Stomach (tissue), 9 donors: Measurements from ENCODE around the gene PHLDB3. TPM values are rescaled to one million over a fixed set of nuclear protein-coding genes. Genes with fewer than 3 reads are reported as not detected.

Experiments
- DNase-seq, 2 donors: peaks; one replicate each; pipeline versions ENCODE4 v3.0.0 to v3.0.0-alpha.2; 2013 to 2019
- H3K27ac ChIP-seq, 5 donors: fragments of 200-600 bp in 4 of 5; sonication (generic) in 4 of 5; one replicate each; pipeline ENCODE4 v1.5.1; 2013 to 2019; ENCODE audit warnings: mild to moderate bottlenecking in 1 of 5, moderate library complexity in 1 of 5
- H3K27me3 ChIP-seq, 3 donors: fragments of 200-600 bp; sonication (generic); one replicate each; pipeline ENCODE4 v1.5.1; 2017 to 2019; ENCODE audit warnings: mixed run types in 1 of 3
- H3K36me3 ChIP-seq, 4 donors: fragments of 200-600 bp; sonication (generic); 1 replicate in 3 of 4; 2 replicates in 1 of 4; pipeline ENCODE4 v1.5.1; 2016 to 2019
- H3K4me1 ChIP-seq, 4 donors: fragments of 200-600 bp; sonication (generic); one replicate each; pipeline ENCODE4 v1.5.1; 2016 to 2019
- H3K4me3 ChIP-seq, 4 donors: fragments of 200-600 bp; sonication (generic) in 3 of 4; one replicate each; pipeline ENCODE4 v1.5.1; 2016 to 2019; ENCODE audit warnings: mild to moderate bottlenecking in 1 of 4
- H3K9me3 ChIP-seq, 4 donors: fragments of 200-600 bp; sonication (generic); one replicate each; pipeline ENCODE4 v1.5.1; 2016 to 2019
- EP300 ChIP-seq: sonication (generic); formaldehyde crosslinking; IDR thresholded peaks from one replicate; pipeline ENCODE4 v1.6.1; 2017; ENCODE audit warnings: antibody characterized with exemption
- POLR2A ChIP-seq, 4 donors: fragments of 450-650 bp; IDR thresholded peaks; one replicate each; pipeline ENCODE4 v1.6.1; 2016; ENCODE audit warnings: antibody characterized with exemption in 4 of 4, control low read depth in 2 of 4, mild to moderate bottlenecking in 1 of 4, moderate library complexity in 1 of 4
- POLR2AphosphoS5 ChIP-seq, 3 donors: sonication (generic); formaldehyde crosslinking; IDR thresholded peaks; one replicate each; pipeline ENCODE4 v1.6.1; 2016; ENCODE audit warnings: antibody characterized with exemption in 3 of 3
- WGBS, 5 donors: extraction: QIAGEN DNeasy Blood & Tissue Kit in 3 of 5; methylation state at CpG; one replicate each; pipeline versions ENCODE4 v1.1.5 to v1.1.7; 2013 to 2018; 5-methylcytosine and 5-hydroxymethylcytosine counted together
- intact Hi-C: fragments of 100-400 bp; cut with DNase I; formaldehyde crosslinking; loops from one replicate; pipeline ENCODE4 v1.15.1; 2023; ENCODE audit warnings: low total_unique reads
- polyA plus RNA-seq, 3 donors: library from polyadenylated mRNA; stranded (reverse); fragments of 200-250 nt; gene quantifications; one replicate each; pipeline ENCODE4 v1.2.3, GENCODE V29; 2013
- total RNA-seq, 5 donors: library from RNA; depleted of rRNA; stranded (reverse); fragments of >200 nt; gene quantifications; one replicate each; pipeline versions ENCODE4 v1.1.0 to v1.2.3, GENCODE V29; 2014 to 2016
- TF ChIP-seq, protein P1 (sequence below), 7 experiments: fragments of 450-650 bp in 4 of 7; fragments of 200-600 bp in 3 of 7; sonication (generic) in 3 of 7; IDR thresholded peaks; one replicate each; pipeline ENCODE4 v1.5.1; 2016 to 2019; ENCODE audit warnings: antibody characterized with exemption in 7 of 7, control low read depth in 2 of 7, mild to moderate bottlenecking in 1 of 7
- donor health status: healthy with polysubstance abuse.
- donor health status: Bipolar disorder and iron deficiency.
- donor health status: healthy.

PHLDB3 gene
- total and polyA plus RNA-seq, 8 donors: 2.0 to 55.3 (median 9.5) TPM; not detected in 1

DNA sequence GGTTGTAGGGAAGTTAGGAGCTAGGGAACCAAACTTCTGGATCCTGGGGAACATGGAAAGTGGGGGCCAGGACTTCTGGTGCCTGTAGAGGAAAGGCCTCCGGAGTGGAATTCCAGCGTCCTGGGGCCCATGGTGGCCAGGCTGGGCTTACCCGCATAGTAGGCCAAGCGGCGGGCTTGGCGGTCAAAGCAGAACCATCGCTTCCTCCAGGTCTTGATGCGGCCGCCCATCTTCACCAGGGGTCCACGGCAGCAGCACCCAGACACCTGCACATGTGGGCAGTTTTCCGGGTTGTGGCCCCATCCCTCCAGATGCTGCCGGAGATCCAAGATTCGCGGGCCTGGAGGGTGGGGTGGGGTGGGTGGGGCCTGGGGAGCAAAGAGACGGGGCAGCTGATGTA lies 25.3 kb downstream of the PHLDB3 start:
- Histone ChIP-seq H3K27ac (no peak overlapping the region), H3K4me3 (no peak overlapping the region), H3K4me1 (peaks cover 0 to 21% (median 10%) of the 10 kb centered on the region in 4 donors), H3K36me3 (peaks cover 0 to 25% (median 17%) of the 10 kb centered on the region in 4 donors), H3K27me3 (no peaks in the 10 kb centered on the region), H3K9me3 (no peaks in the 10 kb centered on the region)
- intact Hi-C loops: no loop called here
- WGBS, 5 donors: 89 to 96% (median 91%) methylated on average over 5 to 15 of the region's 15 CpGs
- TF ChIP-seq POLR2A (IDR thresholded peaks at IDR 0.05) (no peak), EP300 (no peak)
- TF ChIP-seq, protein P1, sequence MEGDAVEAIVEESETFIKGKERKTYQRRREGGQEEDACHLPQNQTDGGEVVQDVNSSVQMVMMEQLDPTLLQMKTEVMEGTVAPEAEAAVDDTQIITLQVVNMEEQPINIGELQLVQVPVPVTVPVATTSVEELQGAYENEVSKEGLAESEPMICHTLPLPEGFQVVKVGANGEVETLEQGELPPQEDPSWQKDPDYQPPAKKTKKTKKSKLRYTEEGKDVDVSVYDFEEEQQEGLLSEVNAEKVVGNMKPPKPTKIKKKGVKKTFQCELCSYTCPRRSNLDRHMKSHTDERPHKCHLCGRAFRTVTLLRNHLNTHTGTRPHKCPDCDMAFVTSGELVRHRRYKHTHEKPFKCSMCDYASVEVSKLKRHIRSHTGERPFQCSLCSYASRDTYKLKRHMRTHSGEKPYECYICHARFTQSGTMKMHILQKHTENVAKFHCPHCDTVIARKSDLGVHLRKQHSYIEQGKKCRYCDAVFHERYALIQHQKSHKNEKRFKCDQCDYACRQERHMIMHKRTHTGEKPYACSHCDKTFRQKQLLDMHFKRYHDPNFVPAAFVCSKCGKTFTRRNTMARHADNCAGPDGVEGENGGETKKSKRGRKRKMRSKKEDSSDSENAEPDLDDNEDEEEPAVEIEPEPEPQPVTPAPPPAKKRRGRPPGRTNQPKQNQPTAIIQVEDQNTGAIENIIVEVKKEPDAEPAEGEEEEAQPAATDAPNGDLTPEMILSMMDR (IDR thresholded peaks at IDR 0.05): no peak
- no peak for DNase-seq

DNA sequence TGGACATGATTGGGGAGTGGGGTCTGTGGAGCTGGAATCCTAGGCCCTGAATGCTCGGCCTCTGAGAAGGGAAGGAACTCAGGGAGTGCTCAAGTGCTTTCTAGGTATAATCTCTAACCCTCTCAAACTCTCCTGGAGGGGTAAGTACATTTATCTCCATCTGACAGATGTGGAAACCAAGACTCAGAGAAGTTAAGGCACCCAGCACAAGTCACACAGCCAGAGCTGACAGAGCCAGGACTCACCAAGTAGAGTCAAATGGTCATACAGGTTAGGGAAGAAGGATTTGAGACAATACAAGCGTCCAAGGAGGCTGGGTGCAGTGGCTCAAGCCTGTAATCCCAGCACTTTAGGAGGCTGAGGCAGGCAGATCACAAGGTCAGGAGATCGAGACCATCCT lies 26.2 kb downstream of the PHLDB3 start:
- Histone ChIP-seq H3K4me3 (no peak overlapping the region), H3K36me3 (peaks cover 0 to 25% (median 17%) of the 10 kb centered on the region in 4 donors), H3K4me1 (peaks cover 0 to 21% (median 10%) of the 10 kb centered on the region in 4 donors), H3K9me3 (no peaks in the 10 kb centered on the region), H3K27me3 (no peaks in the 10 kb centered on the region), H3K27ac (peak overlapping the region in 1 of 5 donors; percentile 8)
- intact Hi-C loops: no loop called here
- DNase-seq: no peak
- TF ChIP-seq, protein P1 (IDR thresholded peaks at IDR 0.05): no peak
- no peak for TF ChIP-seq EP300
- no peak for TF ChIP-seq POLR2A (IDR thresholded peaks at IDR 0.05)
- TF ChIP-seq POLR2AphosphoS5 (IDR thresholded peaks at IDR 0.05): no peak
- WGBS, 5 donors: 87 to 98% (median 94%) methylated on average over 3 of the region's 3 CpGs

DNA sequence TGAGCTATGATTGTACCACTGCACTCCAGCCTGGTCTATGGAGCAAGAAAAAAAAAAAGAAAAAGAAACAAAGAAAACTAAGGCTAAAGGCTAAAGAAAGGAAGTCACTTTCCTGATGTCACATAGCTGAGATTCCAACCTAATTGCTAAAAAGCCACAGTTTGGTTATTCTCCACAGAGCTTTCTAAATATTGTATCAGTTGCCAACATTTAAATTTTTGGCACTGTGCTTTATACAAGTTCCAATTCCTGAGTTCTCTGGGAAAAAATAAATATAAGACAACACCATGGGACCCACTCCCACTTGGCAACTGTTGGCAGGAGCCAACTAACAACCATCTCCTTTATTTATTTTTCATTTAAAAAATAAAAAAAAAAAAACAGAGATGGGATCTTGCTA lies 27.9 kb downstream of the PHLDB3 start:
- TF ChIP-seq POLR2AphosphoS5 (IDR thresholded peaks at IDR 0.05) (no peak), EP300 (no peak), POLR2A (IDR thresholded peaks at IDR 0.05) (no peak)
- TF ChIP-seq, protein P1 (IDR thresholded peaks at IDR 0.05): no peak
- Histone ChIP-seq H3K4me3 (no peak overlapping the region), H3K27ac (peak overlapping the region in 3 of 5 donors; percentile 70 to 86 (median 83)), H3K27me3 (no peaks in the 10 kb centered on the region), H3K36me3 (peaks cover 0 to 24% (median 13%) of the 10 kb centered on the region in 4 donors), H3K9me3 (no peaks in the 10 kb centered on the region), H3K4me1 (peaks cover 0 to 21% (median 10%) of the 10 kb centered on the region in 4 donors)
- intact Hi-C loops: no loop called here
- DNase-seq: peak in 1 of 2 donors; percentile 46

DNA sequence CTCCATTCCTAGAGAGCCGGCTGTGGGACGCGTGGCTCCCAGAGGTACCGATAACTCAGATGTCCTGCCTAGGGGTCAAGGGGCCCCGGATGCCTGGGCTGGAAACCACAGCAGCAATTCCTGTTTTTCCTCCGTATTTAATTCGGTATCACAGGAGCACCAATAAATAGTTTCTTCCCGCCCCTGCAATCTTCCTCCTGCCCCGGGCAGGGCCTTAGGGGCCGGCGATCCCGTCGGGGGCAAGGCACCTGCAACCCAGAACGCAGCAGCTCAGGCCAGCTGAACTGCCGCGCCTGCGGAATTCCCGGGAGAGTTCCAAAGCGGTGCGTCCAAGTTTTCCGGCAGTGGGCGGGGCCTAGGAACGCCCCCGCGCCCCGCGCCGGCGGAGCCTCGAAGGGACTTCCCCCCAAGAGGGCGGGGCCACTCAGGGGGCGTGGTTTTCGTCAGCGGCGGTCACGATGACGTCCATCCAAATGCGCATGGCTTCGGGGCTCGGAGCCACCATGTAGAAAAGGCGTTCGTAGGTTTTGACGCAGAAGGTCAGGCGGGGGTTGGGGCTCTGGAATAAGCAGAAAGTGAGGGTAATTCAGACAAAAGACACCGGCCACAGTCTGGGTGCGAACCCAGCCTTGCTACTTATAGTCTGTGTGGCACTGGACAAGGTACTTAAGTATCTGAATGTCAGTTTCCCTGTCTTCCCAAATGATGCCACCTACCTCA lies 29.4 kb downstream of the PHLDB3 start:
- Histone ChIP-seq H3K36me3 (peaks cover 0 to 20% (median 7%) of the 10 kb centered on the region in 4 donors), H3K27ac (peak overlapping the region; percentile 70 to 86 (median 77)), H3K4me3 (peak overlapping the region; percentile 38 to 42 (median 40)), H3K4me1 (peaks cover 0 to 21% (median 10%) of the 10 kb centered on the region in 4 donors), H3K9me3 (no peaks in the 10 kb centered on the region), H3K27me3 (no peaks in the 10 kb centered on the region)
- TF ChIP-seq, protein P1 (IDR thresholded peaks at IDR 0.05): no peak
- TF ChIP-seq POLR2A (IDR thresholded peaks at IDR 0.05) (no peak), EP300 (peak; percentile 22), POLR2AphosphoS5 (IDR thresholded peaks at IDR 0.05) (peak; percentile 37 to 90 (median 63))
- 3 to 5% (median 4%) methylated on average over 23 to 46 of the region's 46 CpGs for WGBS, 5 donors
- intact Hi-C loops: no loop called here
- peak; percentile 96 to 98 for DNase-seq
